ENCODE data around the gene KIF22.
"Not testable (repeated sequence)": the region's sequence is repeated elsewhere in the genome, so short reads cannot be mapped to it uniquely, and the experiment has no call there.

KIF22 gene

GRCh38 chr16:29765167-29766032 lies 25.2 kb upstream of the KIF22 start:
- in situ Hi-C loops (cut with MboI; ENCODE audit: low sequenced_read_pairs): no loop called here

DNA sequence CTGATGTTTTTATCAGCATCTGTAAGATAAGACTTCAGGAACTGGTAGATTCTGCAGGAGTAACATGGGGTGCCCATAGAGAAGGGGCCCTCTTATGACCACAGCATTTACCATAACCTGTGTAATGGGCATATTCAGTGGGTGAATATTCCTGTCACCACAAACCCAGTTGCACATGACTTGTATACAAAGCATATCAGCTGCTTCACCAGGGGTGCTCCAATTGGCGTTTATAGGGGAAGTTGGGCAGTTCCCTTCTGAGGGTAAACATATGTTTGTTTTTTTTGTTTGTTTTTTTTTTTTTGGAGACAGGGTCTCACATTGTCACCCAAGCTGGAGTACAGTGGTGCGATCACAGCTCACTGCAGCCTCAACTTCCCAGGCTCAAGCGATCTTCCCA lies 24.0 kb upstream of the KIF22 start:
- in situ Hi-C loops (cut with MboI; ENCODE audit: low sequenced_read_pairs): no loop called here

DNA sequence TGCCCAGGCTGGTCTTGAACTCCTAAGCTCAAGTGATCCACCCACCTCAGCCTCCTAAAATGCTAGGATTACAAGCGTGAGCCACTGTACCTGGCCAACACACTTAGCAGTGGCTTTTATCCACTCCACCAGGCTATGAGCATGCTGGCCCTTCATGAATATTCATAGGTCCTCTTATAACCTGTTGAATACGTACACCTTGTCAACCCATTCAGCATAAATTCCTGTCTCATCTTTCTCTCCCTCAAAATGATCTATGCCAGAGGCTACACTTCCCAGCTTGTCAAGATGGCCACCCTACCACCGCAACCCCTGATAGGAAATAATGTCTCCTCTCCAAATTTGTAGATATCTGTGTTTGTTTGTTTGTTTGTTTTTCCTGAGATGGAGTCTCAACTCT lies 23.5 kb upstream of the KIF22 start:
- in situ Hi-C loops (cut with MboI; ENCODE audit: low sequenced_read_pairs): no loop called here

DNA sequence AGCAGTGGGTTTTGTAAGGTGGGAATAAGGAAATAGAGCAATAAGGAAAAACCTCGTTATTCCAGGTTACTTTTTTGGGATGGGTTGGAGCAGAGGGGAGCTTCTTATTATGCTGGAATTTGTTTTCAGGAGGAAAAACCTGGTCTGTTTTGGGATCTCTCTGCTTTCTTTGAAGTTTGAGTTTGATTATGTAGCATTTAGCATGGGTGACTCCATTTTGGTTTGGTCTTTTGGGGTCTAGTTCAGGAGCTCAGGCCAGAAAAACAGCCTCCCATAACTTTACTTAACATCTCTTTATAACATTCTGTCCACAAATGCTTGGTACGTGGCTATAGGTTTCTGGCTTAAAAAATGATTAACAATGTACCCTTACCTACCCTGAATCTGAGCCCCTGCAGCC lies 21.0 kb upstream of the KIF22 start:
- in situ Hi-C loops (cut with MboI; ENCODE audit: low sequenced_read_pairs): no loop called here

GRCh38 chr16:29770250-29770929 lies 20.2 kb upstream of the KIF22 start:
- in situ Hi-C loops (cut with MboI; ENCODE audit: low sequenced_read_pairs): no loop called here

DNA sequence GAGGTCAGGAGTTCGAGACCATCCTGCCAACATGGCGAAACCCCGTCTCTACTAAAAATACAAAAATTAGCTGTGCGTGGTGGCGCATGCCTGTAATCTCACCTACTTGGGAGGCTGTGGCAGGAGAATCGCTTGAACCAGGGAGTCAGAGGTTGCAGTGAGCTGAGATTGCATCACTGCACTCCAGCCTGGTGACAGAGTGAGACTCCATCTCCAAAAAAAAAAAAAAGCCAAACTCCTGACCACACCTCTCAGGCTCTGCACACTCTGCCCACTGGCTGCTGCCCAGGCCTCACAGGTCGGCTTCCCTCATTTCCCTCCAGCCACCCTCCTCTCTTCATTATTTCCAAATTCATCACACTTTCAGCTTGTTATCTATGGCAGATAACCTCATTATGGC lies 18.2 kb upstream of the KIF22 start:
- in situ Hi-C loops (cut with MboI; ENCODE audit: low sequenced_read_pairs): not testable (repeated sequence)

DNA sequence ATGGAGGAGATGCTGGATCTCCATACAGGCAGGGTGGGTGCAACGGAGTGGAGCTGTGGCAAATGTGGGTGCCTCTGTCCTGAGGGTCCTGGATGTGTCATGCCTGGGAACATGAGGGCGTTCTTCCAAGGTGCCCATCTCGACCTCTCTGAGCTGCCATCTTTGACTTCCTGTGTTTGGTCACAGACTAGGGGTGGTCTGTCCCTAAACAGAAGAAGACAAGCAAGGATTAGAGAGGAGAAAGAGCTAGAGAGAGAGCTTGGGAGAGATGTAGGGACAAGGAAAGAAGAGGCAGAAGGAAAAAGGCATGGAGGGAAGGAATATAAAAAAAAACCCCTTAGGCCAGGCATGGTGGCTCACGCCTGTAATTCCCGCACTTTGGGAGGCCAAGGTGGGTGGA lies 15.8 kb upstream of the KIF22 start:
- in situ Hi-C loops (cut with MboI; ENCODE audit: low sequenced_read_pairs): no loop called here

DNA sequence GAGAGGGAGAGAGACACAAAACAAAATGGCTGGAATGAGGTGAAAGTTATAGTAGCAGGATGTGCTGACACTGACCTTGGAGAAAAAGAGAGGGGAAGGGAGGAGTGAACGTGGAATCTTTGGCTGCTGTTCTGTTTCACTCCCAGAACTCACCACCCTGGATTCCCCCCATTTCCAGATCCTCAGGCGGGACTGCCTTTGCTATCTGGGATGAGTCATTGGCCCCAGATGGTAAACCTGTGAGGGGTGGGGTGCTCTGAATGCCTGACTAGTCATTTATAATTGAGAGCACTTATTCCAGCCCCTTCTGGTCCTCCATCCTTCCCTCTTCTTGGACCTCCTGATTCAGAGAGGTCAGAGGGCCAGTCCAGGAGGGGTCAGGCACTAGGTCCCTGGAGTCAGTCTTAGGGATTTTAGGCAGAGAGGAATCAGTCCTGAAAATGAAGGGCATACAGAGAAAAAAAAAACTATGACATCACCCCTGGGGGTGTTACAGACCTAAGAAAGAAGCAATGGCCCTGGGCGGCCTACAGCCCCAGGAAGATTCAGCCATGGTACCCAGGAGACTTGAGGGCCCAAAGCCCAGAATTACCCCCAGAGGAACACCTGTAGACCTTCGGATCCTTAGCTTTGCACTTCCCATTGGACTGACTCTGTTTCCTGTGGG lies 14.7 kb upstream of the KIF22 start:
- in situ Hi-C loops (cut with MboI; ENCODE audit: low sequenced_read_pairs): no loop called here

DNA sequence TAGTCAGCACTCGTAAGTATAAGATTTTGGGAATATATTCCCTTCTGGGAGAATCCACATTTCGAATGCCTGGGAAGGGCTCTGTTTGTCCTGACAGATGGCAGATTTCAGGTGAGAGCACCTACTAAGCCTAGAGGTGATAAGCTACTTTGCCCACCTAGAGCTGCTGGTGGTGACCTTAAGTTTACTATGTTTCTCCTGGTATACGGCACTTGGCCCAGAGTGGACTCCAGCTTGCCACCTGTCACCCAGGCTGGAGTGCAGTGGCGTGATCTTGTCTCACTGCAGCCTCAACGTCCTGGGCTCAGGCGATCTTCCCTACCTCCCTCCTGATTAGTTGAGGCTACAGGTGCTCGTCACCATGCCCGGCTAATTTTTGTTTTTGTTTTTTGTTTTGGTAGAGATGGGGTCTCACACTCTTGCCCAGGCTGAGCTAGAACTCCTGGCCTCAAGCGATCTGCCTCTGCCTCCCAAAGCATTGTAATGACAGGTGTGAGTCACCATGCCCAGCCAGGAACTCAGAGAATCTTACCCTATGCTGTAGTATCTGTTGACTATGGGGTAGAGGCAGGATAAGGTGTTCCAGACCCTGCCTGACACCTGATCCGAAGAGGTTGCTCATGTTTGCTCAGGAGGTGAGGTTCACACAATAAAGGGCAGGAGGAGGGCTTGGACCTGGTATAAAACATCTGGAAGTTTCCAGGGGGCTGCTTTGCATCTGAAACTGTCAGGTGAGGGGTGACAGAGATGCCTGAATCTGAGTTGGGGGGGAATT lies 12.8 kb upstream of the KIF22 start, which contains the start of gene ZG16:
Gene ZG16, plus strand, starts transcription at position 681 of the 775 bp plus-strand sequence. CDS start 1,011 bp downstream, outside the sequence.
- in situ Hi-C loops (cut with MboI; ENCODE audit: low sequenced_read_pairs): no loop called here

DNA sequence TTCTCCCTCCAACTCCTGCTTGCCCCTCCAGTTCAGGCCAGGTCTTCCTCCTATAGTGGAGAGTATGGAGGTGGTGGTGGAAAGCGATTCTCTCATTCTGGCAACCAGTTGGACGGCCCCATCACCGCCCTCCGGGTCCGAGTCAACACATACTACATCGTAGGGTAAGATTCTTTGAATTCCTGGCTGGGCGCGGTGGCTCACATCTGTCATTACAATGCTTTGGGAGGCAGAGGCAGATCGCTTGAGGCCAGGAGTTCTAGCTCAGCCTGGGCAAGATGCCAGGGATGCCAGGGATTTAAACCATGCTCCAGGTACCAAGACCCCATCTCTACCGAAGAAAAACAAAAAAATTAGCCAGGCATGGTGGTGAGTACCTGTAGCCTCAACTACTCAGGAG lies 11.1 kb upstream of the KIF22 start:
- in situ Hi-C loops (cut with MboI; ENCODE audit: low sequenced_read_pairs): no loop called here

DNA sequence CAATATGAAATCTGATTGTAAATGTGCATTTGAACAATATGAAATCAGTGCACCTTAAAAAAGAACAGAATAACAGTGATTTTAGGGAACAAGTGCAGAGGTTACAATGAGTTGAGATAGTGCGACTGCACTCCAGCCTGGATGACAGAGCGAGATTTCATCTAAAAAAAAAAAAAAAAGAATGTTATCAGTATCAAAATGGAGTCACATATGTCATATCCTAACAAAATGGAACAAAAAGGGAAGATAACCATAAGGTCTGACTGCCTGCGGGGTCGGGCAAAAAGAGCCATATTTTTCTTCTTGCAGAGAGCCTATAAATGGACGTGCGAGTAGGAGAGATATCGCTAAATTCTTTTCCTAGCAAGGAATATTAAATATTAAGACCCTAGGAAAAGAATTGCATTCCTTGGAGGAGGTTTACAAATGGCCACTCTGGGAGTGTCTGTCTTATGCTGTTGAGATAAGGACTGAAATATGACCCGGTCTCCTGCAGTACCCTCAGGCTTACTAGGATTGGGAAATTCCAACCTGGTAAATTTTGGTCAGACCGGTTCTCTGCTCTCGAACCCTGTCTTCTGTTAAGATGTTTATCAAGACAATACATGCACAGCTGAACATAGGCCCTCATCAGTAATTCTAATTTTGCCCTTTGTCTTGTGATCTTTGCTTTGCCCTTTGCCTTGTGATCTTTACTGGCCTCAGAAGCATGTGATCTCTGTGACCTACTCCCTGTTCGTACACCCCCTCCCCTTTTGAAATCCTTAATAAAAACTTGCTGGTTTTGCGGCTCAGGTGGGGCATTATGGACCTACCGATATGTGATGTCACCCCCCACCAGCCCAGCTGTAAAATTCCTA lies 7.2 kb upstream of the KIF22 start:
- in situ Hi-C loops (cut with MboI; ENCODE audit: low sequenced_read_pairs): not testable (repeated sequence)

GRCh38 chr16:29784157-29784556 lies 6.4 kb upstream of the KIF22 start:
- in situ Hi-C loops (cut with MboI; ENCODE audit: low sequenced_read_pairs): no loop called here

DNA sequence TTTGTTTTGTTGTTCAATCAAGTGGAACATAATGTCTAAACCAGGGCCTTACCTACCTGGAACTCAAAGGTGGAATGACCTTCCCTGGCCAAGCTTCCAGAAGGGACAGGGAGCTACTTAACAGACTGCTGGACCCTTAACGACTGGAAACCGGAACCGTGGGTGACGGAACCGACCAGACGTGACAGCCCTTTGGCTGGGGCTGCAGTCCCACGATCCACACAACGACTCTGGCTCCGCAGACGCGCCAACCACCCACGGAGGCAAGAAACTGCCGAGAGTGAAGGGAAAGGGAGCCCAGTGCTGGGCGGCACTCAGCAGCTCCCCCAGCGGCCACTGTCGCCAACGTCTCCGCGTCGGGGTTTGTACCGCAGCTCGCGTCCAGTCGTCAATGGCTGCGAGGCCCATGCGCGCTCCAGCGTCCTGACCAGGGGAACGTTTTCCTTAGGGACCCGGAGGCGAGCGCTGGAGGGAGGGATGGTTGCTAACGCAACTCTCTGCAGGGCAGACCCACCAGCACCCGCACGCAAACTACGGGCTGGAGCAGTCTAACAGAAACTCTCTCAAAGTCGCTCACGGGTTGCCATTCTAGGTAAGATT lies 5.5 kb upstream of the KIF22 start:
- in situ Hi-C loops (cut with MboI; ENCODE audit: low sequenced_read_pairs): no loop called here

GRCh38 chr16:29787155-29787554 lies 3.4 kb upstream of the KIF22 start:
- in situ Hi-C loops (cut with MboI; ENCODE audit: low sequenced_read_pairs): not testable (repeated sequence)

DNA sequence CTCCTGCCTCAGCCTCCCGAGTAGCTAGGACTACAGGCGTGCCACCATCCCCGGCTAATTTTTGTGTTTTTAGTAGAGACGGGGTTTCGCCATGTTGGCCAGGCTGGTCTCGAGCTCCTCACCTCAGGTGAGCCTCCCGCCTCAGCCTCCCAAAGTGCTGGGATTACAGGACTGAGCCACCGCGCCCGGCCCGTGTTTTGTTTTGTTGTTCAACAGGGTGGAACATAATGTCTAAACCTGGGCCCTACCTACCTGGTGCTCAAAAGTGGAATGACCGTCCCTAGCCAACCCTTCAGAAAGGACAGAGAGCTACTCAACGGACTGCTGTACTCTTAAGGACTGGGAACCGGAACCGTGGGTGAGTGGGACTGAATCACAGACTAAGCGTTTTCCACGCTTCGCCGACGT lies 772 bp upstream of the KIF22 start:
- in situ Hi-C loops (cut with MboI; ENCODE audit: low sequenced_read_pairs): no loop called here

GRCh38 chr16:29790949-29791844 lies 646 bp downstream of the KIF22 start:
- in situ Hi-C loops (cut with MboI; ENCODE audit: low sequenced_read_pairs): no loop called here

DNA sequence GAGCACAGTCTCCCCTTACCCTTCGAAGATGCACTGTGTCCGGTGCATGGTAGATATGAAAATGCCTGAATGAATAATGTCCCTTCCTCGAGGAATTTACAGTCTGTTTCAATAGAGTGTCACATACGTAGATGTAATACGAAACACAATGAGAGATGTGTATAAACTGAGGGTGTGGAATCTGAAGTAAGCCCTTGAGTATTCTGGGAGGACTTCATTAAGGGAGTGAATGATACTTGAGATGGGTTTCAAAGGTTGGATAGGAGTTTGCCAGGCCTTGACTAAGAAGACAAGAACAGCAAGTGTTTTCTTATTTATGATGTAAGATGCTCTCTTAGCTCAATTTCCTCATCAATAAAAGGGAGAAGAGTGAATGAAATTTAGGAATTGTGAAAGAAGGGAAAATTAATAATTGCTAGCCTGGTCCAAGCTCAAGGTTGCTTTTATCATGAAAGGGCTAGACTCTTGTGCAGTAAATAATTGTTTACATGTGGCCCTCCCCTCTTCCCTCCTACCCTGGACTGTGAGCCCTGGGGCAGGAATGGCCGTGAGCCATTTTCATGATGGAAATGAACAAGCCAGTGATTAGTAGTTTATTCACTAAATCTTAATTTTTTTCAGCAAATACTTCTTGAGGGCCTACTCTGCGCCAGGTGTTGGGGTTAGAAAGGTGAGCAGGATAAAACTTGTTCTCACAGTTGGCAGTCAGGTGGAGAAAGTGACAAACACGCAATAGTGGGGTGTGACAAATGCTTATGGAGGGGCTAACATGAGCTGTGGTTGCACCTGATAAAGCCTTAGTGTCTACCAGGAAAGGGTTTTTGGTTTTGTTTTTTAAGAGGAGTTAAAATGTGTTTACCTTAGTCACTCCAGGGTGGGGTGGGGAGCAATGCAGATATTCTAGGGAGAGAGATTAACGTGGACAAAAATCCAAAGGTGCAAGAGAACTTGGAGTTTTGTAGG lies 1.6 kb downstream of the KIF22 start:
- in situ Hi-C loops (cut with MboI; ENCODE audit: low sequenced_read_pairs): no loop called here

Measured in hTERT RPE-1 (cell line).